ENCODE measurements around the gene MIB1.

Gene MIB1

DNA sequence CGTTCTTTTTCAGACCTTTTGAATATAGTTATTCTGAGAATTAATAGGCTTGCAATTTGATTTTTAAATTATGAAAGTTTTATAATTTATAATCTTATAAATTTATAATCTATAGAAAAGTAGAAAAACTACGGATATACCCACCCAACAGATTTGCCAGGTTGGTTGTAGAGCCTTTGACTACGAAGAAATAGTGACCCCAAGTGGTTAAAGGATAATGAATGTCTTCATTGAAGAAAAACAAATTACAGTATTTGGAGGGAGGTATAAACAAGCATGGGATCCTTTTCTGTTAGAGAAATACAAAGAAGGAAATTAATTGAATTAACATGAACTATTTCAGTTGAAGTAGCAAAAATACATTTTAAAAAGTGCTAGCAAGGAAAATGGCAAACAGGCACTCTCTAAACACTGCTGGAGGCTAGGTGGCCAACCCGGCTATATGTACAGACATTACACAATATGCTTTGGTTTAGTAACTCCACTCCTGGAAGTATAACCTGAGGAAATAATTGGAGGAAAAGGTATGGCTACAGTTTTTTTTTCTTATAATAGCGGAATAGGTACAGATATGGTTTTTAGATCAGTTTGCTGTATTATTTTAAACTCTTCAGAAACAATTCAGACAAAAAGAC, 110.9 kb downstream of the MIB1 start:
- DNase-seq (ENCODE audit: low spot score): no peak
- H3K4me3 ChIP-seq: no peak overlapping the region
- TF ChIP-seq, protein P1, sequence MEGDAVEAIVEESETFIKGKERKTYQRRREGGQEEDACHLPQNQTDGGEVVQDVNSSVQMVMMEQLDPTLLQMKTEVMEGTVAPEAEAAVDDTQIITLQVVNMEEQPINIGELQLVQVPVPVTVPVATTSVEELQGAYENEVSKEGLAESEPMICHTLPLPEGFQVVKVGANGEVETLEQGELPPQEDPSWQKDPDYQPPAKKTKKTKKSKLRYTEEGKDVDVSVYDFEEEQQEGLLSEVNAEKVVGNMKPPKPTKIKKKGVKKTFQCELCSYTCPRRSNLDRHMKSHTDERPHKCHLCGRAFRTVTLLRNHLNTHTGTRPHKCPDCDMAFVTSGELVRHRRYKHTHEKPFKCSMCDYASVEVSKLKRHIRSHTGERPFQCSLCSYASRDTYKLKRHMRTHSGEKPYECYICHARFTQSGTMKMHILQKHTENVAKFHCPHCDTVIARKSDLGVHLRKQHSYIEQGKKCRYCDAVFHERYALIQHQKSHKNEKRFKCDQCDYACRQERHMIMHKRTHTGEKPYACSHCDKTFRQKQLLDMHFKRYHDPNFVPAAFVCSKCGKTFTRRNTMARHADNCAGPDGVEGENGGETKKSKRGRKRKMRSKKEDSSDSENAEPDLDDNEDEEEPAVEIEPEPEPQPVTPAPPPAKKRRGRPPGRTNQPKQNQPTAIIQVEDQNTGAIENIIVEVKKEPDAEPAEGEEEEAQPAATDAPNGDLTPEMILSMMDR (IDR thresholded peaks at IDR 0.05): no peak
- no peak overlapping the region for H3K27ac ChIP-seq

DNA sequence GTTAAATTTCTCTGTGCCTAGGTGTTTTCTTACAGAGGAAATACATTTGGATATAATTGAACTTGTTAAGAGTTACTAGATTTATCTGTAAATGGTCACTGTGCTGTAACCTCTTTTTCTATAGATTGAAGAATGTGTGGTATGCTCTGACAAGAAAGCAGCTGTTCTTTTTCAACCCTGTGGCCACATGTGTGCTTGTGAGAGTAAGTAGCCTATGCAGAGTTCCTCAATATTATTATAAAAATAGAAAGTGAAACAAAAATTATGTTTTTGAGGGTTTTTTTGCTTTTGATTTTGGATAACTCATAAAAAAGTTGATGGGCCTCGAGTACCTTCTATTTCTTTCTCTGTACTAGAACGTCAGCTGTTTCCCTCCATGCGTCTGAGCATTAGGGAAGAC, 112.4 kb downstream of the MIB1 start:
- no peak overlapping the region for H3K27ac ChIP-seq
- no peak for DNase-seq (ENCODE audit: low spot score)
- no peak overlapping the region for H3K4me3 ChIP-seq
- TF ChIP-seq, protein P1 (IDR thresholded peaks at IDR 0.05): no peak

DNA sequence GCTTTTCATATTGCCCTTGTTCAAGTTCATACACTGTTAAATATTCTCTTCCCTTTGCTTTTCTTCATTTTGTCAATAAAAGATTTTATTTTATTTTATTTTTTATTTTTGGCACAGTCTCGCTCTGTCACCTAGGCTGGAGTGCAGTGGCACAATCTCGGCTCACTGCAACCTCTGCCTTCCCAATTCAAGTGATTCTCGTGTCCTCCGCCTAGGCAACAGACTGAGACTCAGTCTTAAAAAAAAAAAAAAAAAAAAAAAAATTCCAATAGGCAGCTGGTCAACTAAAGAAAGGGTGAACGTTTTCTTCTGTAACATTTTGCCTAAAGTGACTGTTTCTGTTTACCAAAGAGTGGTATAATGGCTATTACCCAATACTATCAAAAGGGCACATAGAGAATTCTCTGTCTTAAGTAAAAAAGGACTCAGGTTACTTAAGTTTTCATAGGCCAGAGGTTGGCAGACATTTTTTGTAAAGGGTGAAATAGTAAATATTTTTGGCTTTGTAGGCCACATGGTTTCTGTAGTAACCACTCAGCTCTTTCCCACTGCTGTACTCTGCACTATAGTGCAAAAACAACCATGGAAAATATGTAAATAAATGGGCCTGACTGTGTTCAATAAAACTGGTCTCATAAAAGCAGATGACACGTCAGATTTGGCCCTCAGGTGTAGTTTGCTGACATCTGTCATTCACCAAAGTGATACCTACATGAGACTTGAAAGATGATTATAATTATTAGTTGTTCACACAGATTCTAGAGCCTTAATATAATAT, 113.4 kb downstream of the MIB1 start:
- Histone ChIP-seq H3K27ac (no peak overlapping the region), H3K4me3 (no peak overlapping the region)
- no peak for DNase-seq (ENCODE audit: low spot score)
- TF ChIP-seq, protein P1 (IDR thresholded peaks at IDR 0.05): no peak

GRCh38 chr18:21855432-21855831, 114.8 kb downstream of the MIB1 start:
- no peak for DNase-seq (ENCODE audit: low spot score)
- H3K27ac ChIP-seq: no peak overlapping the region
- TF ChIP-seq, protein P1 (IDR thresholded peaks at IDR 0.05): no peak
- no peak overlapping the region for H3K4me3 ChIP-seq

DNA sequence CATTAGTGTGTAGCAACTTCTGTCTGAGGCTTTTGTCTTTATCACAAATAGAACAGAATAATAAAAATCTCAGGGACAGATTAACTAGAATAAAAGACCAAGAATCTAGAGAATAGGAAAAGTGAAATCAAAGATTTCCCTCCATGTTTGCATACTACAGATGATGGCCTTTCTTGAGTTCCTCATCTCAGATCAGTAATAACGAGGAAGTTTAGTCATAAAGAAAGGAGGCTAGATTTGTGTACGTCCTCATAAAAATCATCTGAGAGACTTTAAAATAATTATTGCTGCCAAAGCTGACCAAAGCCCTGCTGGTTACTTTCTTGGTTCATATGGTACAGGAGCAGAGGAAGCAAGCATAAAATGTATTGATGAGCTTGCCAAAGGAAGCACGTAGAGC, 117.3 kb downstream of the MIB1 start:
- Histone ChIP-seq H3K4me3 (no peak overlapping the region), H3K27ac (no peak overlapping the region)
- TF ChIP-seq, protein P1 (IDR thresholded peaks at IDR 0.05): no peak
- DNase-seq (ENCODE audit: low spot score): no peak

GRCh38 chr18:21858544-21858943, 118.0 kb downstream of the MIB1 start:
- Histone ChIP-seq H3K27ac (no peak overlapping the region), H3K4me3 (no peak overlapping the region)
- DNase-seq (ENCODE audit: low spot score): no peak
- TF ChIP-seq, protein P1 (IDR thresholded peaks at IDR 0.05): no peak

- Histone ChIP-seq H3K4me3 (no peak overlapping the region), H3K27ac (no peak overlapping the region)
- TF ChIP-seq, protein P1 (IDR thresholded peaks at IDR 0.05): no peak
- no peak for DNase-seq (ENCODE audit: low spot score)
Measured at GRCh38 chr18:21864386-21864785, 123.8 kb downstream of the MIB1 start.

Measured in coronary artery (tissue), 2 donors.